RKO (cell line): ENCODE data around the gene VDAC2.
A peak's percentile ranks its signal among the peaks of the same experiment; 100 is the strongest.

Experiments used
- DNase-seq: peaks from one replicate; pipeline ENCODE4 v3.0.0-alpha.2; 2016; ENCODE audit warnings: low spot score

Gene VDAC2

GRCh38 chr10:75230600-75231038 is 20.0 kb downstream of the VDAC2 start:
- DNase-seq, result peak; percentile 91

- no peak for DNase-seq
Measured at GRCh38 chr10:75231672-75232581, 21.3 kb downstream of the VDAC2 start.

DNA sequence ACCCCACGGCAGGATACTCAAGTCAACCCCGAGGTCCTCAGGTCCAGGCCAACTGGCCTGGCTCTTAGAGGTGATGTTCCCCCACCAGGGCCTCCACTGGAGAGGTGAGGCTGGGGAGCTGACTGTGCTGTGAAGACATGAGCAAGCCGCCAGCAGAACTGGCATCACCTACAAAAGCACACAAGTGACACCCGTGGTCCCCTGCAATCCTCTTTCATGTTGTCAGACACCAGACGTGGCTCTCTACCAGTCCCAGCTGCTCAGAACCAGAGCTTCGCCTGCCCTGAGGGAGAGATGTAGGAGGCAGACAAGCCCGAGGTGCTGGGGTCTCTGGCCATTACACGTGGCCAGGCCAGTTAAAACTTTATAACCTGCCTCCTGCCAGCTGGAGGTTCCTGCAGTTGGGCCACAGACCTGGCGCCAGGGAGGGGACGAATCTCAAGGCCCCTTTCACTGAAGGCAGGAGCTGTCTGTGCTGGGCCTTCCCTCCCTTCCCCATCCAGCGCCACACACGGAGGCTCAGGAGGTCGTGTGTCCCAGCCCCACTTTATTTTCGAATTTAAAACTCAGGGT is 22.9 kb downstream of the VDAC2 start:
- DNase-seq, result no peak

DNA sequence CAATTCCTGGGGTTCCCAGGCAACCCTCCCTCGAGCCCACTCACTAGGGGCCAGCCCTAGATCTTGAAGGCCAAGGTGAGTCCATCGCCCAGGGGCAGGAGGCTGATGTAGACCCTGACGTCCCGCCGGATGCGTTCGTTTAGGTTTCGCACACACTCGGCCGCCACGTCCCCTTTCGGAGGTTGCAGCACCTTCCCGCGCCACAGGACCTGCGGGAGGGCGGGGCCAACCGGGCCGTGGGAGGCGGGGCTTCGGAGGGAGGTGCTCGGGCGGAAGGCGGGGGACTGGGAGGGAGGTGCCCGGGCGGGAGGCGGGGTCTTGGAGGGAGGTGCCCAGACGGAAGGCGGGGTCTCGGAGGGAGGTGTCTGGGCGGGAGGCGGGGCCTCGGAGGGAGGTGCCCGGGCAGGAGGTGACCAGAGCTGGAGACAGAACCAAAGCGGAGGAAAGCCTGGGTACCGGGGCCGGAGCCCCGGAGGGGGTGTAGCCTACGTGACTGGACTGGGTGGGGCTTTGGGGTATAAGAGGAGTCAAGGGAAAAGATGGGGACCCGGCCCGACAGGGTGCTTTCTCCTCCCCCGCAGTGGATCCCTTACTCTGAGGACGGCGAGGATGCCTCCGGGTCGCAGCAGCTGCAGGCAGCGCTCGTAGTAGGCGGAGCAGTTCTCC is 23.6 kb downstream of the VDAC2 start:
- DNase-seq, result peak; percentile 89

DNA sequence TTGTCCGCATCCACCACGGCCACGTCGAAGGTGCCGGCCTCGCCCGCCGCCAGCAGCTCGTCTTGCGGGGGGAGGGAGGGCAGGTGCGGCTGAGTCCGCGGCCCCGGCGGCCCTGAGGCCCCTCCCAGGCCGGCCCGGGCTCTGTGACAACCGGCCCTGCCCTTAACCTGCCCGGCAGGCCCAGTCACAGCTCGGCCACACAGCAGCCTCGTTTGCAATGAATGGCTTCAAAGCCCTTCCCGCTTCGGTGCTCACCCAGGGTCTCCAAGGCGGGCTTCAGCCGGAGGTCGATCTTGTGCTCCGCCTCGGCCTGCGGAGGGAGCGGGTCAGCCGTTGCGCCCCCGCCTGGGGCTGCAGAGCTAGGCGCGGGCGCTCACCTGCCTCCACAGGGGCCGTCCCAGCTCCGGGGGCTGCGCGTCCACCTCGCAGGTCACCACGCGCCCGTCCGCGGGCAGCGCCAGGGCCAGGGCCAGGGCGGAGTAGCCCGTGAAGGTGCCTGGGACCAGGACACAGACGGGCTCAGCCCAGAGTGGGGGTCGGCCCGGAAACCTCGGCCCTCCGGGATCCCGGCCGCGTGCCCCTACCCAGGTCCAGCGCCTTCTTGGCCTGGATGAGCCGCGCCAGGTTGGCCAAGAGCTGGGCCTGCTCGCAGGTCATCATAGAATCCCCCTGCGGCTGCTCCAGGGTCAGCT is 24.2 kb downstream of the VDAC2 start:
- DNase-seq, result no peak

GRCh38 chr10:75235375-75236177 is 25.0 kb downstream of the VDAC2 start, which contains the start of gene COMTD1:
TSS of gene COMTD1 (minus strand) at chr10:75235957. CDS start at chr10:75235928, 29 bp downstream.
- peak; percentile 93 for DNase-seq

- no peak for DNase-seq
Measured at GRCh38 chr10:75236178-75236825, 25.7 kb downstream of the VDAC2 start.

DNA sequence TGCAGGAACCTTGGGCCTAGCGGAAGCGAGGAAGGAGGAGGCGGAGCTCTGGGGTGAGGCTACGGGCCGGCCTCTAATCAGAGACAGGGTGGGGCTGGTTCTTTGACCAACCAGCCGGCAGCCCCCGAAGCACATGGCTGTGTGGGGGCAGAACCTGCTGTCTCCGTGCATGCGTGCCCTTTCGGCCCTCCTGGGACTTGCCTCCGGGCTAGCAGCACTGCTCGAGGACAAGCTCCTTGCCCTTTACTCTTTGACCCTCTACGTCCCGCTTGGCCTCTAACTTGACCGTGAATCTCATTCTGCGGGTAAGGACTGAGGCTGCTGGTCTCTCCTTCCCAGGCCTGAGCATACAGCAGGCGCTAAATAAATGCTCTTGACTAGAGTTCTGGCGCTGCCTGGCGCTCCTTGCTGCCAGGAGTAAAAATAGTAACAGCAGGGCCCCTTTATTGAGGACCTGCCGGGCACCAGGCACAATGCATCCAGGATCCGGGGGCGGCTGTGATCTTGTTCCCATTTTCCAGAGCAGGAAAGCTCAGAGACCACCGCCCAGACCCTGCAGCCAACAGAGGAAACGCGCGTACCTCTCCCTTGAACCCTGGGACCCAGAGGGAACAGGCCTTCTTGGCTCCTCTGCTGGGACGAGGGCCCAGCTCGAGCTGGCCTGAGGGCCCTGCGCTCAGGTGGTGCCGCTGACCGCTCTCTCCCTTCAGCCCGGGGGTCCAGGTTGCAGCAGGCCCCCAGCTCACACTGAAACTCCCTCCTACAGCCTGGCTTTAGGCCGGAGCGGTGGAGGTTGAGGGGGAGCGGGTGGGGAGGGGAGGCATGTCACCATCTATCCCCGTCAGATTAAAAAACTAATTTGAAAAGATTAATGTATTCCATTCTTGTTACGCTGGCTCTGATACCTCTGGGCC is 27.8 kb downstream of the VDAC2 start:
- no peak for DNase-seq

DNA sequence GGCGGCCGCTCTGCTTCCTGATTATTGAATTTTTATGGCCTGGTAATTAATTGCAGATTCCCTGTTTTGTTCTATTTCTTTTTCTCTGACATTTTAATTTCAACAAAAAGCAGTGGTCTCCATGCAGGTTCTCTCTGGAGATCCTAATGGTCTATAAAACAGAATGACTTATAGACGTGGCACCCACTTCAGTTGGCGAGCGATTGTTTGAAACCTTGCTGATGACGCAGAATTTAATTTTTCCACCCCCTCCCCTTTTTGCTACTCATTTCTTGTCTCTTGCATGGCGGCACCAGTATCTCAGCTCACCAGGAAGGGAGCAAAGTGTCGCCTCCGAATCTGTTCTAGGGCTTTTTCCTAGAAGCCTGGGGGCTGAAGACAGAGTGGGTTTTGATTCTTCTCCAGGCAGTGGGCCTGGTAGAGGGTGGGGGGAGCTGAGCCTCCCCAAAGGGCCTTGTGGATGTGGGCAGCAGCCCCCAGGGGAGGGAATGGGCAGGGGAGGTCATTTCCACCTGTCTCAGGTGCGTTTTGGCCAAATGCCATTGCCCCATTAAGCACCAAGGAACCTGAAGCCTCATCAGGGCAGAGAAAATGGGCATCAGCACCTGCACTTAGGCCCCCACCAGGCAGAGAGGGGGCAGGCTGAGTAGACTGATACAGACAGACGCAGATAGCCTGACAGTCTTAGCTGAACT is 28.6 kb downstream of the VDAC2 start:
- no peak for DNase-seq

GRCh38 chr10:75240329-75241076 is 29.9 kb downstream of the VDAC2 start:
- no peak for DNase-seq

DNA sequence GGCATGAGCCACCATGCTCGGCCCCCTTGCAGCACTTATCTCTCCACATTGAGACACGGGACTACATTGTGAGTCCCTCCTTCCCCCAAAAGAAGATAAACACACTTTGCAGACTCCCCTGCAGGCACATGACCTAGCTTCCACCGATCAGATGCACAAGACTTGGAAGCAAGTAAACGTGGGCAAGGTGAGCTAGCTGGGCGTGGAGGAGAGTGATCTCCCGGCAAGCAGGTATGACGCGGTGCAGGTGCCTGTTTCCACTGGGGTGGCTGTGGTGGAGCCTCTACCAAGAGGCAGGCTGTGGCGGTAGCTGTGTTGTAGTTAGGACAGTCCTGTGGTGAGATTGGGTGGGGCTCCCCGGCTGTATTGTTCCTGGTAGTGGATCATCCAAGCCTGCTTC is 32.8 kb downstream of the VDAC2 start:
- DNase-seq, result no peak

DNA sequence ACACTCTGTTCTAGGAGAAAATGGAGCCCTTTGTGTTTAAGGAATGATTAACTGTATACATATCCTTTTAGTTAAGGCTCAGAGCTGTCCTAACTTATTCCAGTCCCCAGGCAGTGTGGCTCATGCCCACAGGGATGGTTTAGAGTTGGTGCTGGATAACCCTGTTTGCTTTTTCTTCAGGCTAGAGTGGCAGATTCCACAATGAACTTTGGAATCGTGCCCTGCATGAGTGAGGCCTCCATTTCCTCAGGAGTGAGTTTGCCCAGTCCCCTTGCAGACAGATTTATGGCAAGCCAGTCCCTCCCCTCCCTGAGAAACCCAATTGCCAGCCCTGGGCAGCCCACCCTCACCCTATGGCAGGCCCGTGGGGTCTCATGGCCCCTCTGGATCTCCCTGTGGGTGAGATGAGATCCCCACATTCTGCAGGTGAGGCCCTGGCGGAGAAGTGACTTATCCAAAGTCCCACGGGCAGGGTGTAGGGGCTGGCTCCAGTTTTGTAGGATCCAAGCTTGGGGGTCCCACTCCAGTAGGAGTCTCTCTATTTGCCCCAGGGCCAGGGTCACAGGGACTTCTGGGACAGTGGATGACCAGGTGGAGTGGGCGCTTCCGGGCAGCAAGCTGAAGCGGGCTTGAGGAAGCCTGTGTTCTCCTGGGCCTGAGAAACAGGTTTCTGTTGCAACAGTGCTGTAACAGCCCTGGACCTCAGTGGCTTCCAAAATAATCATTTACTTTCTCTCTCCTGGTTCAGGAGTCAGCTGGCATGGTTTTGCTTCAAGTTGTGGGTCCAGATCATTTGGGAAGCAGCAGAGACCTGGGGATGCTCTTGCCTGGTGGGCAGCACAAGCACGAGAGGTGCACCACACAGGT is 34.1 kb downstream of the VDAC2 start:
- DNase-seq, result no peak

- no peak for DNase-seq
Measured at GRCh38 chr10:75245354-75246250, 35.0 kb downstream of the VDAC2 start.

DNA sequence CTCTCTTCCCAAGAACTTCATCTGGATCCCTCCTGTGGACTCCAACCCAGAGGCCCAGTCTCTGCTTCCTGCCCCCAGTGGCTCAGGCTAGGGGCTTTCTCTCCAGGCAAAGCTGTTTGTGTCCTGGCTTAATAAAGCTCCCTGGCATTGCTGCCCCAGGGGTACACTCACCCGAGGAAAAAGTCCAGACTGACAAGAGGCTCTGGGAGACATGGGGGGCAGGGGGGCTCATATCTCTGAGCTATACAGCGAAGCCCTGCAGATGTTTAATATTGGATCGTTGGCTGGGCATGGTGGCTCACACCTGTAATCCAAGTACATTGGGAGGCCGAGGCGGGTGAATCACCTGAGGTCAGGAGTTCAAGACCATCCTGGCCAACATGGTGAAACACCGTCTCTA is 35.9 kb downstream of the VDAC2 start:
- DNase-seq, result no peak

GRCh38 chr10:75247797-75248196 is 37.2 kb downstream of the VDAC2 start:
- no peak for DNase-seq

DNA sequence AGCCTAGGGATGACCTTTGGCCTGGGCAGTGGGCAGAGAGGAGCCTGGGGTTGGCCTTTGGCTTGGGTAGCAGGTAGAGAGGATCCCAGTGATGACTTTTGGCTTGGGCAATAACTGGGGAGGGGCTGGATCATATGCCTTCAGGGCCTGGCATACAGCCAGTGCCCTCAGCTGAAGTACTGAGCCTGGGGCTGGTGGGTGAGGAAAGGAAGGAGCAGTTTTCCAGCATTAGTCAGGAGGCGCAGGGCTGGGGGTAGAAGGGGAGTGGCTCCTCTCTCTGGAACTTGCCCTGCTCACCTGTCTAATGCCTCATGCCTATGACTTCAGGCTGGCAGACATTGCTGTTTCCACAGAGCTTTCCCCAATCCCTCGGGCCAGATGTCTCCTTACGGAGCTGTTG is 40.3 kb downstream of the VDAC2 start:
- DNase-seq, result no peak
